ENCODE results near the gene ATXN1. TPM values are rescaled to one million over a fixed set of nuclear protein-coding genes. Genes with fewer than 3 reads are reported as not detected.

The ATXN1 gene
- total RNA-seq, 5 donors from 2014 or later (not counting 1 experiment from before 2014, with no cell fraction given) = 65.1 to 101 (median 77.5) TPM

DNA sequence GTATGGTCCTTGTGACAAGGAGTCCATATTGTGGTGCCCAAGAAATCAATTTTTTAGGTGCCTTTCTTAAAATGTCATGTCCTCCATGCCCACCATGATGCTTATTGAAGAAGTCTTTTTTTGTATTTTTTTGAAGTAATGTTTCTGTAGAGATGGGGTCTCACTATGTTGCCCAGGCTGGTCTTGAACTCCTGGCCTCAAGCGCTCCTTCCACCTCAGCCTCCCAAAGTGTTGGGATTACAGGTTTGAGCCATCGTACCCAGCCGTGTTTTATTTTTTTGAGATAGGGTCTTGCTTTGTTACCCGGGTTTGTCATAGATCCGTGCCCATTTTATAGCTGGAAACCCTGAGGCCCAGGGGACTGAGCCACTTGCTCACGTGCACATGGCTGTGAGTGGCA lies 238.3 kb downstream of the ATXN1 start:
- DNase-seq (no peak), ATAC-seq (replicated peaks in 1 of 4) (no peak)
- Histone ChIP-seq H3K36me3 (ENCODE audit: control insufficient read depth in 2 of 2, extremely low read depth in 1 of 2, insufficient read depth in 1 of 2, low read length in 1 of 2) (peaks cover 2 to 29% of the 10 kb centered on the region in 2 donors), H3K4me3 (ENCODE audit: control insufficient read depth in 1 of 2, extremely low read depth in 1 of 2, low read length in 1 of 2) (no peak overlapping the region), H3K9me3 (no peaks in the 10 kb centered on the region), H3K4me1 (ENCODE audit: control insufficient read depth in 1 of 2, extremely low read depth in 1 of 2, insufficient read depth in 2 of 2, low read length in 2 of 2) (peaks cover 0 to 5% of the 10 kb centered on the region in 2 experiments), H3K27ac (ENCODE audit: low read length) (no peak overlapping the region), H3K27me3 (replicated peaks in 1 of 2; ENCODE audit: control insufficient read depth in 2 of 2, extremely low read depth in 1 of 2, insufficient read depth in 2 of 2, low read length in 1 of 2) (no peaks in the 10 kb centered on the region)
- Mint-ChIP-seq H3K27me3 (no peaks in the 10 kb centered on the region), H3K4me1 (peaks cover 24 to 36% (median 30%) of the 10 kb centered on the region in 3 donors), H3K4me3 (no peak overlapping the region), H3K9me3 (peaks cover 0 to 4% (median 0%) of the 10 kb centered on the region in 3 donors), H3K27ac (no peak overlapping the region), H3K36me3 (peaks cover 40% of the 10 kb centered on the region)
- WGBS (ENCODE audit: insufficient coverage) = 100% methylated on average over 3 of the region's 6 CpGs
- ChIA-PET POLR2A (no interaction called here), CTCF (interaction anchor here in 1 of 2 donors (0.6 kb wide), 1 partner anchor 238 kb away, joined by 3 read pairs; the partner anchor contains the start of gene ATXN1)

DNA sequence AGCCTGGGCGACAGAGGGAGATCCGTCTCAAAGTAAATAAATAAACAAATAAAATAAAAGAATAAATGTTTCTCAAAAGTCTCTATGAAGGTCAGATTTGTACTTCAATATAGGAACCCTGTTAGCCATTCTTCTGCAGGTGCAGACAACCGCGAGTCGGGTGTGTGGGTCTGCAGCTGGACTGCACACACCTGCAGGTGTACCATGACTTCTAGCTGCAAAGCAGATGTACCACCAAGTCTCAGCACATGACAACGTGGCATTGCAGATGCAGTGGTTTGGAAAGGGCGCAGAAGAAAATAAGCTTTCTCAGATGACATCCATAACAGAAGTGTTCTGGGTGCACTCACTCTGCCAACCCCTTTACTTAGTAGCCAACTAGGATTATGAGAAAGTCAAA lies 239.7 kb downstream of the ATXN1 start:
- H3K4me1 Mint-ChIP-seq = peaks cover 32 to 46% (median 35%) of the 10 kb centered on the region in 3 donors
- WGBS (ENCODE audit: insufficient coverage) = 79% methylated on average over 4 of the region's 7 CpGs
- H3K27ac Mint-ChIP-seq = no peak overlapping the region
- Histone ChIP-seq H3K27ac (ENCODE audit: low read length) (no peak overlapping the region), H3K4me1 (ENCODE audit: control insufficient read depth in 1 of 2, extremely low read depth in 1 of 2, insufficient read depth in 2 of 2, low read length in 2 of 2) (peaks cover 0 to 7% of the 10 kb centered on the region in 2 experiments), H3K27me3 (replicated peaks in 1 of 2; ENCODE audit: control insufficient read depth in 2 of 2, extremely low read depth in 1 of 2, insufficient read depth in 2 of 2, low read length in 1 of 2) (no peaks in the 10 kb centered on the region), H3K36me3 (ENCODE audit: control insufficient read depth in 2 of 2, extremely low read depth in 1 of 2, insufficient read depth in 1 of 2, low read length in 1 of 2) (peaks cover 2 to 29% of the 10 kb centered on the region in 2 donors), H3K9me3 (no peaks in the 10 kb centered on the region), H3K4me3 (ENCODE audit: control insufficient read depth in 1 of 2, extremely low read depth in 1 of 2, low read length in 1 of 2) (no peak overlapping the region)
- no peak overlapping the region for H3K4me3 Mint-ChIP-seq
- POLR2A ChIA-PET = no interaction called here
- H3K27me3 Mint-ChIP-seq = no peaks in the 10 kb centered on the region
- CTCF ChIA-PET = interaction anchor here (0.6 kb wide), 2 partner anchors 252 to 766 kb away, joined by 3 to 6 read pairs; no protein-coding TSS in a partner anchor
- DNase-seq = no peak
- H3K9me3 Mint-ChIP-seq = peaks cover 0 to 4% (median 0%) of the 10 kb centered on the region in 3 donors
- peaks cover 44% of the 10 kb centered on the region for H3K36me3 Mint-ChIP-seq
- ATAC-seq (replicated peaks in 1 of 4) = no peak

DNA sequence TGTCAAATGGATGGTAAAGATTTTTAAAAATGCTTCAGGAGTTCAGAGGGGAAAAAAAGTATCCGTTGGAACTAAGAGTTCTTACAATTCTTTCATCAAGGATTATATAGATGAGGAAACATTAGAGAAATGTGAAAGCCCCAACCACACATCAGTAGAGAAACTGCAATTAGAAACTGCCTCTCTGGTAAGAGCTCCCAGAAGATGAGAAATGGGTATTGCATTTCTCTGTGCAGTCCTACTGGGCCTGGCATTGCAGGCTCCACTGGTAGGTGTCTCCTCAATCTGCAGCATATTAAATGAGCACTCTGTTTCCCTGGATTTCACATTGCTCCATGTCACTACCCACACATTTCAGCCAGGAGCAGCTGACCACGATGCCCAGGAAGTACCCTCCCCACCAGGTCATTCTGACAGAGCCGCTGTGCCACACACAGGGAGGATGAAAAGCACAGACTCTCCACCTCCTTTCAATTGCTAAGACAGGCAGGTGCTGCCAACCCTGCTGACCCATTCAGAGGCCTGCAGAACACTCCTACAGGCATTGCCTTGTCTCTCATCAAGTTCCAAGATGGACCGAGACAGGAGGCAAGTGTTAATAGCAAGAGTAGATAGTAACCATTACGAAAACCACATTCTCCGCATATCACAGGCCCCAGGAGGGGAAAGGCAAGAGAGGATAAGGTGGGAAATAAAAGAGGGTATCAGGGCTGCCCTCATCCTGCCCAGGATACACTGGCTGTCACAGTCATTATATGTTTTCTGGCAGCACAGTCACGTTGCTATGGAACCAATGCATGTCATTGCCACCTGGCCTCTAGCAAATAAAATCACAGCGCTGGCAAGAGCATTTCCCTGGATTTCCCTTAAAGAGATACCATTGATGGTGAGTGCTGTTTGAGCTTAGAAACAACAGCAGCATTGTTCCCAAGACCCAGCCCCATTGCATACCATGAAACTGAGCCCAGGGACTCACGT lies 241.7 kb downstream of the ATXN1 start:
- Mint-ChIP-seq H3K36me3 (peaks cover 42% of the 10 kb centered on the region), H3K4me3 (no peak overlapping the region), H3K9me3 (no peaks in the 10 kb centered on the region), H3K27me3 (no peaks in the 10 kb centered on the region), H3K27ac (peak overlapping the region in 1 of 2 donors; percentile 79), H3K4me1 (peaks cover 32 to 53% (median 37%) of the 10 kb centered on the region in 3 donors)
- Histone ChIP-seq H3K4me3 (ENCODE audit: control insufficient read depth in 1 of 2, extremely low read depth in 1 of 2, low read length in 1 of 2) (no peak overlapping the region), H3K27me3 (replicated peaks in 1 of 2; ENCODE audit: control insufficient read depth in 2 of 2, extremely low read depth in 1 of 2, insufficient read depth in 2 of 2, low read length in 1 of 2) (no peaks in the 10 kb centered on the region), H3K4me1 (ENCODE audit: control insufficient read depth in 1 of 2, extremely low read depth in 1 of 2, insufficient read depth in 2 of 2, low read length in 2 of 2) (peaks cover 0 to 7% of the 10 kb centered on the region in 2 experiments), H3K36me3 (ENCODE audit: control insufficient read depth in 2 of 2, extremely low read depth in 1 of 2, insufficient read depth in 1 of 2, low read length in 1 of 2) (peaks cover 2 to 32% of the 10 kb centered on the region in 2 donors), H3K27ac (ENCODE audit: low read length) (no peak overlapping the region), H3K9me3 (no peaks in the 10 kb centered on the region)
- WGBS (ENCODE audit: insufficient coverage) = 86% methylated on average over 2 of the region's 9 CpGs
- CTCF ChIA-PET = no interaction called here
- DNase-seq (no peak), ATAC-seq (replicated peaks in 1 of 4) (no peak)
- POLR2A ChIA-PET = interaction anchor here in 1 of 2 donors (0.7 kb wide), 1 partner anchor 145 kb away, joined by 3 read pairs; no protein-coding TSS in a partner anchor

DNA sequence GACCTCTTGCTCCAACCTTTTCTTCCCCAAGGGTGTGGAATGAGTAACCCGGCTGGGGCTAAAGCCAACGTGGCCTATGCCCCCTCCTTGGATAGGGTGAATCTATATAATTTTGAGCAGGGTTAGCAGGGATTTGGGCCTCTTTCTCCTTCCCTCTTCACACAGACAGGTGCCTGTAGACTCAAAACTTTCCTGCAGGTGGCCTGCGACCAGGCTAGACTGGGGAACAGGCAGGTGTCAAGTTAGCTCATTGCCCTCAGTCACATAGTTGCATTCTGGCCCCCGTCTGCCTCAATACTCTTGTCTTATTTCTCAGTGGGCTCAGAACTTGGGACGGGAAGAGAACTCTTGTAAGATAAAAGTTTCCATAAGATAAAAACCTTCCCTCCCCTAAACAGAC lies 243.0 kb downstream of the ATXN1 start:
- Mint-ChIP-seq H3K9me3 (no peaks in the 10 kb centered on the region), H3K27ac (no peak overlapping the region), H3K36me3 (peaks cover 41% of the 10 kb centered on the region), H3K4me1 (peaks cover 40 to 60% (median 46%) of the 10 kb centered on the region in 3 donors), H3K4me3 (no peak overlapping the region), H3K27me3 (no peaks in the 10 kb centered on the region)
- DNase-seq (no peak), ATAC-seq (replicated peaks in 1 of 4) (no peak)
- no peak overlapping the region for H3K4me3 ChIP-seq (ENCODE audit: control insufficient read depth in 1 of 2, extremely low read depth in 1 of 2, low read length in 1 of 2)
- H3K27me3 ChIP-seq (replicated peaks in 1 of 2; ENCODE audit: control insufficient read depth in 2 of 2, extremely low read depth in 1 of 2, insufficient read depth in 2 of 2, low read length in 1 of 2) = no peaks in the 10 kb centered on the region
- no peaks in the 10 kb centered on the region for H3K9me3 ChIP-seq
- no peak overlapping the region for H3K27ac ChIP-seq (ENCODE audit: low read length)
- ChIA-PET CTCF (no interaction called here), POLR2A (no interaction called here)
- 67% methylated on average over 1 of the region's 5 CpGs for WGBS (ENCODE audit: insufficient coverage)
- peaks cover 10 to 19% of the 10 kb centered on the region in 2 experiments for H3K4me1 ChIP-seq (ENCODE audit: control insufficient read depth in 1 of 2, extremely low read depth in 1 of 2, insufficient read depth in 2 of 2, low read length in 2 of 2)
- H3K36me3 ChIP-seq (ENCODE audit: control insufficient read depth in 2 of 2, extremely low read depth in 1 of 2, insufficient read depth in 1 of 2, low read length in 1 of 2) = peaks cover 2 to 26% of the 10 kb centered on the region in 2 donors

- H3K4me3 Mint-ChIP-seq = peak overlapping the region in 1 of 3 donors; percentile 46
- POLR2A ChIA-PET = interaction anchor here in 1 of 2 donors (0.6 to 0.7 kb wide), 3 partner anchors 91 to 245 kb away, joined by 3 read pairs; no protein-coding TSS in a partner anchor
- ATAC-seq (replicated peaks in 1 of 4) = peak; percentile 32 to 50 (median 40)
Measured at GRCh38 chr6:16514249-16514648, 247.0 kb downstream of the ATXN1 start.

More at GRCh38 chr6:16514249-16514648, 247.0 kb downstream of the ATXN1 start:
- WGBS (ENCODE audit: insufficient coverage) = 52% methylated on average over 3 of the region's 8 CpGs
- peaks cover 60 to 69% (median 68%) of the 10 kb centered on the region in 3 donors for H3K4me1 Mint-ChIP-seq
- Histone ChIP-seq H3K27me3 (replicated peaks in 1 of 2; ENCODE audit: control insufficient read depth in 2 of 2, extremely low read depth in 1 of 2, insufficient read depth in 2 of 2, low read length in 1 of 2) (no peaks in the 10 kb centered on the region), H3K9me3 (no peaks in the 10 kb centered on the region), H3K4me1 (ENCODE audit: control insufficient read depth in 1 of 2, extremely low read depth in 1 of 2, insufficient read depth in 2 of 2, low read length in 2 of 2) (peaks cover 29 to 38% of the 10 kb centered on the region in 2 experiments), H3K27ac (ENCODE audit: low read length) (no peak overlapping the region), H3K4me3 (ENCODE audit: control insufficient read depth in 1 of 2, extremely low read depth in 1 of 2, low read length in 1 of 2) (no peak overlapping the region), H3K36me3 (ENCODE audit: control insufficient read depth in 2 of 2, extremely low read depth in 1 of 2, insufficient read depth in 1 of 2, low read length in 1 of 2) (peaks cover 0 to 3% of the 10 kb centered on the region in 2 donors)
- peak overlapping the region; percentile 37 to 60 for H3K27ac Mint-ChIP-seq
- no peaks in the 10 kb centered on the region for H3K27me3 Mint-ChIP-seq
- CTCF ChIA-PET = interaction anchor here (0.6 to 1.8 kb wide), 13 partner anchors 9 to 257 kb away, joined by 3 to 11 read pairs (median 4); partner anchors contain the start of gene ATXN1 (in 1 of the 2)
- H3K9me3 Mint-ChIP-seq = no peaks in the 10 kb centered on the region
- peak in 13 of 35 experiments; percentile 3 to 66 (median 15) for DNase-seq
- H3K36me3 Mint-ChIP-seq = peaks cover 23% of the 10 kb centered on the region
